Central memory CD8-positive, alpha-beta T cell (primary cell): ENCODE measurements around the gene COA5.
A peak's percentile ranks its signal among the peaks of the same experiment; 100 is the strongest.

Source experiments
- ATAC-seq: fragments of 150-1000 bp; cut with Tn5 transposase; replicated peaks from 2 replicates; pipeline ENCODE4 v1.10.0; 2022; ENCODE audit warnings: mild to moderate bottlenecking, moderate FRiP score, moderate number of reproducible peaks; ENCODE audit not compliant: poor library complexity, severe bottlenecking; ENCODE audit errors: extremely low read depth
- DNase-seq, 2 donors: peaks; one replicate each; pipeline ENCODE4 v3.0.0; 2021; ENCODE audit warnings: low spot score in 2 of 2
- H3K27ac Mint-ChIP-seq: one replicate; pipeline ENCODE4 v1.8.0; 2022; ENCODE audit warnings: low read depth, mild to moderate bottlenecking, moderate library complexity, mixed read lengths
- H3K27me3 Mint-ChIP-seq: one replicate; pipeline ENCODE4 v1.8.0; 2022; ENCODE audit warnings: mixed read lengths
- H3K36me3 Mint-ChIP-seq: one replicate; pipeline ENCODE4 v1.8.0; 2022; ENCODE audit warnings: mild to moderate bottlenecking, moderate library complexity, mixed read lengths; ENCODE audit not compliant: insufficient read depth
- H3K4me1 Mint-ChIP-seq: one replicate; pipeline ENCODE4 v1.8.0; 2022; ENCODE audit warnings: mixed read lengths
- H3K4me3 Mint-ChIP-seq: one replicate; pipeline ENCODE4 v1.8.0; 2022; ENCODE audit warnings: mild to moderate bottlenecking, moderate library complexity, mixed read lengths
- H3K9me3 Mint-ChIP-seq: one replicate; pipeline ENCODE4 v1.8.0; 2022; ENCODE audit warnings: mixed read lengths

The COA5 gene, protein sequence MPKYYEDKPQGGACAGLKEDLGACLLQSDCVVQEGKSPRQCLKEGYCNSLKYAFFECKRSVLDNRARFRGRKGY

DNA sequence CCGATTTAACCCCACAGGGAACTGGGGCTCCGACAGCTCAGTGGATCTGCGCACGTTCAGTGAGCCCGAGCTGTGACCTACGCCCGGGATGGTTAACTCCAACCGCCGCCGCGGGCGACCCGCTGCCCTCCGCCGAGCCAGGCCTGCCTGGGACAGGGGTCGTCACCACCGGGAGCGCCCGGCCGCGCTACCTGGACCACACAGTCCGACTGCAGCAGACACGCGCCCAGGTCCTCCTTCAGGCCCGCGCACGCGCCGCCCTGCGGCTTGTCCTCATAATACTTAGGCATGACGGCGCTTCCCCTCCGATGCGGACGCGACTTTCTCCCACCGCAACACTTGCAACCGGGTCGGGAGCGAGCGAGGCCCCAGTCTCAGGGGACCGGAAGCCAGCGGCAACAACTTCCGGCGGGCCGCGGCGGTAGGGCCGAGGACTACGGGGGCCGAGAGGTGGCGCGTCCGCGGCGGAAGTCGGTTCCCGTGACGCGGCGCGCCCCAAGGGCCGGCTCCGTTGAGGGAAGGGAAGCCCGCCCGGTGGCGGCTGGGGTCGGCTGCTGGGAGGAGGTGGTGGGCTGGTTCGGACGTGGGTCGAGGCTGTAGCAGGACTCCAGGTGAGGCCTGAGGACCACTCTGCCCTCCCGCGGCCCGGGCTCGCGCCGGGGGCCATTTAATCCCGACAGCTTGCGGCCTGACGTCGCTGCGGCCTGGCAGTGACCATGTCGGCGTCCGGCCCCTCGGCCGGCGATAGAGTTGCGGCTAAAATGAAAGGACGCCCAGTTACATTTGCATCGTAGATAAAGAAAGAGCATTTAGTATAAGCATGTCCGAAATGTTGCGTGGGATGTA lies at the start of gene COA5, which contains the start of gene UNC50:
Gene COA5, minus strand, starts transcription at position 397 of the 846 bp plus-strand sequence. Its CDS starts 107 bp downstream, at position 290.
Gene UNC50, plus strand, starts transcription at position 474 of the 846 bp plus-strand sequence. CDS start 1,171 bp downstream, outside the sequence.
- ATAC-seq (peak; percentile 88), DNase-seq (peak; percentile 82 to 85)
- Mint-ChIP-seq H3K4me3 (peak within 1 kb of the TSS; percentile 94), H3K27me3 (no peaks in the 10 kb centered on the region), H3K4me1 (peaks cover 65% of the 10 kb centered on the region), H3K9me3 (no peaks in the 10 kb centered on the region), H3K27ac (peak within 1 kb of the TSS; percentile 76), H3K36me3 (peaks cover 53% of the 10 kb centered on the region)

DNA sequence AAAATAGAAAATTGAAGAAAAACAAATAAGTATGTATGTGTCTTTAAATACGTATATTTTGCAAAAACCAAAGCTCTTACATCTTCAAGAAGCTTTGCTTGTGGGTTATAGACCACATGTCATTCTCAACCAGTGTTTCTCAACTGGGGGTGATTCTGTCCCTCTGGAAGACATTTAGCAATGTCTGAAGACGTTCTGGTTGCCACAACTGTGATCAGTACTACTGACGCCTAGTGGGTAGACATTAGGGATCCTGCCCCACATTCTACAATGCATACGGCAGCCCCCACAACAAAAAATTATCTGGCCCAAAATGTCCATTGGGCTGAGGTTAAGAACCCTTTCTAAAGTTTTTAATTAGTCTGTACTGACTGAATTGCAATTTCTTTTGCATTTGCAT lies 48.5 kb upstream of the COA5 start:
- H3K9me3 Mint-ChIP-seq, result no peaks in the 10 kb centered on the region
- H3K36me3 Mint-ChIP-seq, result peaks cover 54% of the 10 kb centered on the region
- H3K27me3 Mint-ChIP-seq, result no peaks in the 10 kb centered on the region
- ATAC-seq (peak; percentile 90), DNase-seq (peak in 1 of 2 donors; percentile 59)
- H3K27ac Mint-ChIP-seq, result peak overlapping the region; percentile 98
- peaks cover 76% of the 10 kb centered on the region for H3K4me1 Mint-ChIP-seq
- H3K4me3 Mint-ChIP-seq, result peak overlapping the region; percentile 48

DNA sequence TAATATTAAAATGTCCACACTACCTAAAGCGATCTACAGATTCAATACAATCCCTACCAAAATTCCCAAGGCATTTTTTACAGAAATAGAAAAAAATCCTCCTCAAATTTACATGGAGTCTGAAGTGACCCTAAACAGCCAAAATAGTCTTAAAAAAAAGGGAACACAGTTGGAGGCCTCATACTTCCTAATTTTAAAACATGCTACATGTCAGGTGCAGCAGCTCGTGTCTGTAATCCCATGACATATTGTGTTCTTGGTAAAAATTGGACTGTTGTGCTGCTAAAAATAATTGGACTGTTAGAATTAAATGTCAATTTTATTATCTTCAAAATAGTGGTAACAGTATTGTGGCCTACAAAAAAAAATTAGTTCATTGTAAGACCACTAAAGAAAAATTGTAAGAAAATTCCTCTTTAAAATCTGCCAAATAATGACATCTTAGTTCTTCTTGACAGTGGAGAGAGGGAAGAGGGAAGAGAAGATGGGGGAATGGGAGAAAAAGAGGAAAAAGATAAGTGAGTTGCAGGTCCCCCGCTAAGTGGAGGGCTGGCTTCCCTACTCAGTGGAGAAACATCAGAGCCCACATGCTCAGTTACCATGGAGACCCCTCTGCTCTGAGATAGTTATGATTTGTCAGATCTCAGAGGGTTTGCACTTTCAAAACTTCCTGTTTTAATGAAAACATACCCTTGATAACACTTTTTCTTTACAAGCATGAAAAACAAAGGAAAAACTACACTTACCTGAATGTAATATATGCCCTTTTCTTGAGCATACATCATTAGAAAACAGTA lies 46.6 kb upstream of the COA5 start:
- Mint-ChIP-seq H3K9me3 (no peaks in the 10 kb centered on the region), H3K27me3 (no peaks in the 10 kb centered on the region), H3K4me3 (peak overlapping the region; percentile 59), H3K27ac (peak overlapping the region; percentile 98), H3K4me1 (peaks cover 76% of the 10 kb centered on the region), H3K36me3 (peaks cover 50% of the 10 kb centered on the region)
- DNase-seq (no peak), ATAC-seq (peak; percentile 37)

DNA sequence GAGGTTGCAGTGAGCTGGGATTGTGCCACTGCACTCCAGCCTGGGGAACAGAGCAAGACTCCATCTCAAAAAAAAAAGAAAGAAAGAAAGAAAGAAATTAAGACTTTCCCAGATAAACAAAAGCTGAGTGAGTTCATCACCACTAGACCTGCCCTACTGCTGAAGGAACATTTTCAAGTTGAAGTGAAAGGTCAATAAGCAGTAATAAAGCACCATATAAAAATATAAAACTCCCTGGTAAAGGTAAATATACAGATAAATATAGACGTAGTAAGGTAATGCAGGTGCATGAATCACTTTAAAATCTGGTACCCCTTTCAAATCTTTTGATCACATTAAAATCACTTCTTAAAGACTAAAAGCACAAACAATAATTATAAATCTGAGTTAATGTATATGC lies 42.7 kb upstream of the COA5 start:
- Mint-ChIP-seq H3K4me3 (peak overlapping the region; percentile 8), H3K27ac (peak overlapping the region; percentile 98), H3K9me3 (no peaks in the 10 kb centered on the region), H3K4me1 (peaks cover 67% of the 10 kb centered on the region), H3K36me3 (peaks cover 63% of the 10 kb centered on the region), H3K27me3 (no peaks in the 10 kb centered on the region)
- ATAC-seq (no peak), DNase-seq (no peak)

DNA sequence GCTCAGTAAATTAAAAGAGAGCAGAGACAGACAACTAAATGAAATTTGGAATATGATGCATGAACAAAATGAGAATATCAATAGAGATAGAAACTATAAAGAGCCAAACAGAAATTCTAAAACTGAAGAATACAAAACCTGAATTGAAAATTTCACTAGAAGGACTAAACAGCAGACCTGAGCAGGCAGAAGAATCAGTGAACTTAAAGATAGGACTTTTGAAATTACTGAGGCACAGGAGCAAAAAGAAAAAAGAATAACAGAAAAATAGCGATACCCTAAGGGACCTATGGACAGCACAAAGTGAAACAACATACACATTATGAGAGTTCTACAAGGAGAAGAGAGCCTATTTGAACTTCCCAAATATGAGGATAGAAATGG lies 41.7 kb upstream of the COA5 start:
- Mint-ChIP-seq H3K27ac (peak overlapping the region; percentile 98), H3K4me3 (peak overlapping the region; percentile 26), H3K27me3 (no peaks in the 10 kb centered on the region), H3K9me3 (no peaks in the 10 kb centered on the region), H3K4me1 (peaks cover 67% of the 10 kb centered on the region), H3K36me3 (peaks cover 63% of the 10 kb centered on the region)
- ATAC-seq (no peak), DNase-seq (no peak)

DNA sequence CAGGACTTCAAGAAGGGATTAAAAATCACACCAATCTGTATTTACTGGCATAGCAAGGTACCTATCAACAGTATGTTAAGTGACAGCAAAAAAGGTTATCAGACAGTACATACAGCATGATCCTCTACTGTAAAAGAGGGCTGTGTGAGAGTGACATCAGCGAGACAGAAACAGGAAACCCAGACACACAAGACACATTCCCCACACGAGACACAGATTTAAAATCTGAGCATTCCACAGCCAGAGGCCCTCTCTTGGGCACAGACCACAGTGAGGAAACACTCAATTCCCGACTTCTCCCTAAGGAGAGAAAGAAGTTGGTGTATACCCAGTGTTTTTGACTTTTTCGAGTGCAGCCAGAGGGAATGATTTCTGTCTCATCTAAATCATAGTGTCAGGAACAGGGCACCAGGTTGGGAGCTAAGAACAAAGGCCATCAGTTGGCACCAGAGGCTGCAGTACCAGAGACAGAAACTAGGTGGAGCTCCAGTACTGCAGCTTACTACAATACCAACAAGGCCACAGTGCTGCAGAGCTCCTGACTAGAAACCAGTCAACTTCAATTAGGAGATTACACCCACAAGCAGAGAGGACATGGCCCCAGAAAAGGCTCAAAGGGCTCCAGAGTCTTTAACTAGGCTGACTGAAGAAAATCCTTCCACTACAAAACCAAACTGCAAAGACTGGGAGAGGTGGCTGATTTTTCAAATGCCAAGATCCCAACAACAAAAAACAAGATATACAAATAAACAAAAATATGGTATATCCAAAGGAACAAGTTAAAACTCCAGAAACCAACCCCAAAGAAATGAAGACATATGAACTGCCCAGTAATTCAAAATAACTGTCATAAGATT lies 41.1 kb upstream of the COA5 start:
- Mint-ChIP-seq H3K9me3 (no peaks in the 10 kb centered on the region), H3K4me3 (peak overlapping the region; percentile 26), H3K27ac (peak overlapping the region; percentile 98), H3K27me3 (no peaks in the 10 kb centered on the region), H3K4me1 (peaks cover 61% of the 10 kb centered on the region), H3K36me3 (peaks cover 63% of the 10 kb centered on the region)
- ATAC-seq (peak; percentile 89), DNase-seq (peak; percentile 81)

DNA sequence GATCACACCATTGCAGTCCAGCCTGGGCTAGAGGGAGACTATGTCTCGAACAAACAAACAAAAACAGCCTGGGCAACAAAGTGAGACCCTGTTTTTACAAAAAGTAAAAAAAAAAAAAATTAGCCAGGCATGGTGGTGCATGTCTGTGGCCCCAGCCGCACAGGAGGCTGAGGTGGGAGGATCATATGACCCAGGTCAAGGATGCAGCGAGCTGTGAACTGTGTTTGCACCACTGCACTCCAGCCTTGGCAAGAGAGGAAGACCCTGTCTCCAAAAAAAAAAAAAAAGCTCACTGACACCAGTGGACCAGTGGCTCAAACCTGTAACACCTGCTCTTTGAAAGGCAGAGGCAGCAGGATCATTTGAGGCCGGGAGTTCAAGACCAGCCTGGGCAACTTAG lies 40.1 kb upstream of the COA5 start:
- Mint-ChIP-seq H3K27ac (peak overlapping the region; percentile 98), H3K4me1 (peaks cover 52% of the 10 kb centered on the region), H3K27me3 (no peaks in the 10 kb centered on the region), H3K4me3 (no peak overlapping the region), H3K36me3 (peaks cover 66% of the 10 kb centered on the region), H3K9me3 (no peaks in the 10 kb centered on the region)
- ATAC-seq (no peak), DNase-seq (no peak)

DNA sequence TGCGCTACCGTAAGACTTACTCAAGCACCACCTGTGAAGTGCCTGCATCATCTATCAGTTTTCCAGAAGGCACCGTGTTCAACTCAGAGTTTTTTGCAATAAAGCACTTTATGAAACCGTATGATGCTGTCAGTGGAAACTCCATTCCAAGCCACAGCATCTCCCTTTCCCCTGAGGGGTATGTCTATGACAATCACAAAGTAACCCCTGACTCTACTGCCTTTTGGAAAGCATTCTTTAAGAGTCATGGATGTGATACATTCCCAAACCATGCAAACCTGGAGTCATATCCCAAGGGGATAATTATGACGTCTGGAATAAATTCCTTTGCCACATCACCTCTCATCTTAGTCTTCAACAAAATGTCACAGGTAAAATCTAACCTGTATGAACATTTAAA lies 39.3 kb upstream of the COA5 start:
- Mint-ChIP-seq H3K36me3 (peaks cover 63% of the 10 kb centered on the region), H3K9me3 (no peaks in the 10 kb centered on the region), H3K27me3 (no peaks in the 10 kb centered on the region), H3K4me1 (peaks cover 44% of the 10 kb centered on the region), H3K4me3 (no peak overlapping the region), H3K27ac (no peak overlapping the region)
- ATAC-seq (no peak), DNase-seq (no peak)

DNA sequence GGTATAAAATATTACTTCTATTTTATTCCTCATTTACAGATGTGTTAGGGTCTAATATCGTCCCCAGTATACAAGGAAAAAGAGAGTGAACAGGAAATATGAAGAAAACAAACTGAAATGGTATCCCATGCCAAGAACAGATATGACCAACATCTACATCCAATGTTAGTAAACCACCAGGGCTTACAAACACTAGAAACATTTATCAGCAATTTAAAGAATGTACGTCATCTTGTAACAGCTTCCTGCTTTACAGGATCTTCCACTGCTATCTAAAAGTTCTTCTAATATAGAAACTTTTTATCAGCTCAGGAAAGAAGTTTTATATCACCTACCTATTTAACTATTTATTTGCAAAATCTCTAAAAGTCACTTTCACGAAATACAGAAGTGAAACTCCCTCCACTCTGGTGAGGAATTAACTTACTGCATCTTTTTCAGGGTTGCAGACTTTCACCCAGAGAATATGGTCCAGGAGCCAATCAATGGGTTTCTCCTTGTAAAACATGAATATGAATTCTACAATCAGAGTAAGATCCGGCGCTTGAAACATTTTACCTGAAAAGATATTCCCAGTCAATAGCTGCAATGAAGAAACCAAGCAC lies 35.3 kb upstream of the COA5 start:
- no peak for ATAC-seq
- H3K27me3 Mint-ChIP-seq, result no peaks in the 10 kb centered on the region
- no peaks in the 10 kb centered on the region for H3K9me3 Mint-ChIP-seq
- H3K4me1 Mint-ChIP-seq, result peaks cover 11% of the 10 kb centered on the region
- H3K27ac Mint-ChIP-seq, result peak overlapping the region; percentile 44
- no peak for DNase-seq
- H3K4me3 Mint-ChIP-seq, result no peak overlapping the region
- peaks cover 68% of the 10 kb centered on the region for H3K36me3 Mint-ChIP-seq

DNA sequence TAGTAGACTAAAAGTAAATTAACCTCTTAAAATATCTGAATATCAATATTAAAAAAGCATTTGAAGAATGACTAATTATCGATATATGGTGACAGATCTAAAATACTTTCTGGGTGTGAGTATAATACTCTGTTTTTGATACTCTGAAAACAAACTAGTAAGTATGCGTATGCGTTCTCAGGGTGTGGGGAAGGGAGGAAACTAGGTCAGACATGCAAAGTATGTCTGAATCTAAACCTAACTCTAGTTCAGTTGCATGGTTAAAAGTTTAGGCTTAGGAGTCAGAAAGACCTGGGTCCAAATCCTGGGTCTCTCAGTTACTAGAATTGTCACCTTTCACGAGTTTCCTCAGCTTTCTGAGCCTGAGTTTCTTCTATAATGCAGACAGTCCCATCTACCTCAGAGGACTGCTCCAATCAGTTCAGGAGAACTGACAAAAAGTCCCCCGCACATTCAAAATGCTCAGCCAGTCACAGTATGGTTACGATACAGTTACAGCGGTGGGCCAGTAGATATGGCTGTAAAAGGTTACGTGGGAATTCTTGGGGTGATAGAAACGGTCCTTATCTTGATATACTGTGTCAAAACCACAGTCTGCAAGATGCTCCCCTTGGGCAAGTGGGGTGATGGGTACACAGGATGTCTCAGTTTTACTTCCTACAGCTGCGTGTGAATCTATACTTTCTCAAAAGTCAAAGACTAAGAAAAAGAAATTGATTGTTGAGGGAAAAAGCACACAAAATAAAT lies 29.3 kb upstream of the COA5 start:
- no peaks in the 10 kb centered on the region for H3K9me3 Mint-ChIP-seq
- H3K4me3 Mint-ChIP-seq, result peak overlapping the region; percentile 46
- peak in 1 of 2 donors; percentile 71 for DNase-seq
- peaks cover 38% of the 10 kb centered on the region for H3K4me1 Mint-ChIP-seq
- H3K27ac Mint-ChIP-seq, result peak overlapping the region; percentile 91
- ATAC-seq, result peak; percentile 92
- no peaks in the 10 kb centered on the region for H3K27me3 Mint-ChIP-seq
- H3K36me3 Mint-ChIP-seq, result peaks cover 59% of the 10 kb centered on the region

DNA sequence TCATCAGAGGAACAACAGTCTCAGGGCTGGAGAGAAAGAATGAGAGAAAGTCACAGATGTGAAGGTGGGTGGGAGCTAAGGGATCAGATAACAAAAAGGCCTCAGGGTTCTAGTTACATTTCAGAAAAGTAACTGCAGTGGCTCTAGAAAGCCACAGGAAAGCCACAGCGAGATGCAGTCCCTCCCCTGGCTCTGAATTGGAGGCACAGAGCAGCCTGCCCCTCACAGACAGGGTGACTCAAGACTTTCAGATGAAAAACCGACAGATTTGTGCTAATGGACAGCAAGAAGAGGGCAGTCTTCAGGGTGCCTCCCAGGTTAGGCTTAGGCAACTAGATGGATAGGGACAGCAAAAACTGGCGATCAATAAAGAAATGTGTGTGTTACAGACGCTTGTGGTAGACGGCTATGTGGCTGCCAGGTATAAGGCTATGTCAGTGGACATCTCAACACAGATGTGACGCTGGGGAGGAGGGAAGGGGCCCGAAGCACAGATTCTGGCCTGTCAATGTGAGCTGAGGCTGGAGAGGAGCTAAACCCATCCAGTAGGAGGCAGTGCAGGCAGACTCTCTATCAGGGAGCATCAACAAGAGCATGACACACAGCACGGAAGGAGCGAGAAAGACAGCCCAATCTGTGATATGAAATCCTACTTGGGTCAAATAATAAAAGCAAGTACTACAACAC lies 26.2 kb upstream of the COA5 start:
- peak in 1 of 2 donors; percentile 55 for DNase-seq
- Mint-ChIP-seq H3K4me3 (peak overlapping the region; percentile 70), H3K4me1 (peaks cover 37% of the 10 kb centered on the region), H3K27ac (peak overlapping the region; percentile 91), H3K27me3 (no peaks in the 10 kb centered on the region), H3K9me3 (no peaks in the 10 kb centered on the region), H3K36me3 (peaks cover 57% of the 10 kb centered on the region)
- ATAC-seq, result peak; percentile 28
